ENCODE results near the gene NTRK2. TPM values are rescaled to one million over a fixed set of nuclear protein-coding genes. Genes with fewer than 3 reads are reported as not detected.

The NTRK2 gene
- total RNA-seq, 3 donors from 2014 or later, result 1.7 to 3.5 (median 2.5) TPM

DNA sequence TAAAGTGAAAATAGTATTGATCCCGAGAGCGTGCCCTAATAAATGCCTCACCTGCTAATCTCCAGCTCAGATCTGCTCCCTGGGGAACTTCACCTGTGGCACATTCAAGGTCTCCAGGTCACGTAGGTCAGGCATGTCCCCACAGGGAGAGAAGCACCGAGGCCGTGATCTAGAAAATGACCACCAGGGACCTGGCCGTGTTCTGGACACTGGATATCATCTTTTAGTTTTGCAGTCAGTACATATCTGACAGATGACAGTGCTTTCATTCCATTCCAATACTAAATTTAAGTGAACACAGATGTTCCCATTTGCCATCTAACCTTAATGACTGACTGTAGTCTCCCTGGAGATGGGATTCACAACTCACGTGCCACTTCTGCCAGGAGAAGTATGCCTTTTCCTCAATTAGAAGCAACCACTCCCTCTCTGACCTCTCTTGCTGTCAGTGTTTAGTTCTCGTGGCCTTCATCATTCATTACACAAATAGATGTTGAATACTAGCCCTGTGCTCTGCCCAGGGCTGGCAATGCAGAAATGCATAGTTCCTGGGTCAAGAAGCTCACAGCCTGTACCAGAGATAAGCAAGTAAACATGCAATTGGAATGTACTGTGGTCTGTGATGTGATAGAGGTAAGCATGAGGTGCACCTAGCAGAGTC lies 276.5 kb downstream of the NTRK2 start:
- TF ChIP-seq, protein P1, sequence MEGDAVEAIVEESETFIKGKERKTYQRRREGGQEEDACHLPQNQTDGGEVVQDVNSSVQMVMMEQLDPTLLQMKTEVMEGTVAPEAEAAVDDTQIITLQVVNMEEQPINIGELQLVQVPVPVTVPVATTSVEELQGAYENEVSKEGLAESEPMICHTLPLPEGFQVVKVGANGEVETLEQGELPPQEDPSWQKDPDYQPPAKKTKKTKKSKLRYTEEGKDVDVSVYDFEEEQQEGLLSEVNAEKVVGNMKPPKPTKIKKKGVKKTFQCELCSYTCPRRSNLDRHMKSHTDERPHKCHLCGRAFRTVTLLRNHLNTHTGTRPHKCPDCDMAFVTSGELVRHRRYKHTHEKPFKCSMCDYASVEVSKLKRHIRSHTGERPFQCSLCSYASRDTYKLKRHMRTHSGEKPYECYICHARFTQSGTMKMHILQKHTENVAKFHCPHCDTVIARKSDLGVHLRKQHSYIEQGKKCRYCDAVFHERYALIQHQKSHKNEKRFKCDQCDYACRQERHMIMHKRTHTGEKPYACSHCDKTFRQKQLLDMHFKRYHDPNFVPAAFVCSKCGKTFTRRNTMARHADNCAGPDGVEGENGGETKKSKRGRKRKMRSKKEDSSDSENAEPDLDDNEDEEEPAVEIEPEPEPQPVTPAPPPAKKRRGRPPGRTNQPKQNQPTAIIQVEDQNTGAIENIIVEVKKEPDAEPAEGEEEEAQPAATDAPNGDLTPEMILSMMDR (IDR thresholded peaks at IDR 0.05), result no peak
- H3K4me3 ChIP-seq, result no peak overlapping the region
- H3K36me3 ChIP-seq (ENCODE audit: low read depth), result no peaks in the 10 kb centered on the region
- intact Hi-C loops (cut with DNase I, micrococcal nuclease), result no loop called here
- ATAC-seq (peak; percentile 52), DNase-seq (no peak)
- H3K4me1 ChIP-seq (ENCODE audit: low read depth), result peaks cover 10% of the 10 kb centered on the region
- no peaks in the 10 kb centered on the region for H3K9me3 ChIP-seq

GRCh38 chr9:84947412-84947972 lies 278.0 kb downstream of the NTRK2 start:
- peaks cover 17% of the 10 kb centered on the region for H3K4me1 ChIP-seq (ENCODE audit: low read depth)
- ATAC-seq (peak; percentile 85), DNase-seq (peak in 1 of 3 donors; percentile 41)
- no peaks in the 10 kb centered on the region for H3K9me3 ChIP-seq
- H3K4me3 ChIP-seq, result no peak overlapping the region
- no peaks in the 10 kb centered on the region for H3K36me3 ChIP-seq (ENCODE audit: low read depth)
- intact Hi-C loops (cut with DNase I, micrococcal nuclease), result no loop called here
- TF ChIP-seq, protein P1 (IDR thresholded peaks at IDR 0.05), result no peak

- peaks cover 17% of the 10 kb centered on the region for H3K4me1 ChIP-seq (ENCODE audit: low read depth)
- intact Hi-C loops (cut with DNase I, micrococcal nuclease), result no loop called here
- TF ChIP-seq, protein P1 (IDR thresholded peaks at IDR 0.05), result no peak
- H3K9me3 ChIP-seq, result no peaks in the 10 kb centered on the region
- DNase-seq (no peak), ATAC-seq (no peak)
- H3K36me3 ChIP-seq (ENCODE audit: low read depth), result no peaks in the 10 kb centered on the region
- no peak overlapping the region for H3K4me3 ChIP-seq
Observed at GRCh38 chr9:84949258-84949657, 279.7 kb downstream of the NTRK2 start.

DNA sequence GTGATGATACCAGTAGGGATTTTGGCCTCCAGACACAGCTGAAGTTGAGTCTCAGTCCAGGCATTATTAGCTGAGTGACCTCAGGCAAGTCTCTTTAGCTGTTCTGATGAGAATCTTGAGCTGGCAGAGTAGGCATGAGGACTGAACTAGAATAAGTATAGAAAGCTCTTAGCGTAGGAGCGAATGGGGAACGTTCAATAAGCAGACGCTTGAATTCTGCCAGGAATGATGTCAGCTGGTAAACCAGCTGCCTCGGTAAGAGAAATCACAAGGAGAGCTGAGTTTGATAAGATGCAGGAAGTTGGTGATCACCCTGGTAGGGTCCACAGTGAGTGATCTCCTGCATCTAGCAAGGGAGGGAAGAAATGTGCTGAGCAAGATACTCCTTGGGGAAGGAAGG lies 280.4 kb downstream of the NTRK2 start:
- no peak for DNase-seq
- H3K36me3 ChIP-seq (ENCODE audit: low read depth), result no peaks in the 10 kb centered on the region
- peaks cover 17% of the 10 kb centered on the region for H3K4me1 ChIP-seq (ENCODE audit: low read depth)
- no peak overlapping the region for H3K4me3 ChIP-seq
- TF ChIP-seq, protein P1 (IDR thresholded peaks at IDR 0.05), result no peak
- intact Hi-C loops (cut with DNase I, micrococcal nuclease), result loop anchor here (10.0 kb wide), 1 partner anchor 255 kb away; no protein-coding TSS in a partner anchor
- H3K9me3 ChIP-seq, result no peaks in the 10 kb centered on the region
- no peak for ATAC-seq

DNA sequence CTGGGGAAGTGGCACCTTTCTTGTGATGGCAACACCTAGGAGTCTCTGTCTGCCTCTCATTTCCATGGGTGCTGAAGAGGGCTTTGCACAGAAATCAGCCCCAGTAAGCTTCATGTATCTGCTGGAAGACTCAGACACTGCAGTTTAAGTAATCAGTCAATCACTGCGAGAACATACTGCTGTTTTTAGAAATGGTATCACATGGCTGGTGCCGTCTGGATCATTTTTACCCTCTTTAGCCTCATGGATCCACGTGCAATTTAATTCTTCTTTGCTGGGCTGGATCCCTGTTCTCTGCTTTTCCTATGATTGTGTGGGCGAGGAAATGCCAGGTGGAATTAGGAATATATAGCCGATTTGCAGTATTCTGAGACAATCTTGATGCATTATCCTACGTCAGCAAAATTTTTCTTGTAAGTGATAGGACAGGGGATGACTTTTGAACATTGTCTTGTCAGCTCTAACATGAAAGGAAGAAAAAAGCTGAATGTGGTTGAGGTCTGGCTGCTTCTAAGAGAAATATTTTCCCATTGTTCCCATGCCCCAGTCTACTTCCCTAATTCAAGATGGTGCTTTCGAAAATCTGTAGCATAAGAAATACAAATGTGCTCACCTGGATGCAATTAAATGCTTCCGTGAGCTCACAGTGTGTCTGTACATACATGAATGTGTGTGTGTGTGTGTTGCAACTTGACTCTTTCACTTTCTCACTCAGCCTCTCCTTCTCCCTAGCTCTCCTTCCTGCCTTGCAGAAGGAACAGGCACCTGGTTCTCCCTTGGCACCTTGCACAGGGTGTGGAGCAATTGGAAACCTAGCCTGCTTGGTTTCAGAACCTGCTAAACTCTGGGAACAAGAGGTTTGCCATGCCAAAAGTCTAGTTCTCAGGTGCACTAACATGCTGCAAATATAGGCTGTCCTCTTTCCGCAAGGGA lies 281.6 kb downstream of the NTRK2 start:
- Histone ChIP-seq H3K4me1 (ENCODE audit: low read depth) (peaks cover 15% of the 10 kb centered on the region), H3K4me3 (no peak overlapping the region), H3K9me3 (no peaks in the 10 kb centered on the region), H3K36me3 (ENCODE audit: low read depth) (no peaks in the 10 kb centered on the region)
- peak; percentile 70 for ATAC-seq
- intact Hi-C loops (cut with DNase I, micrococcal nuclease), result loop anchor here (10.0 kb wide), 1 partner anchor 256 kb away; no protein-coding TSS in a partner anchor
- TF ChIP-seq, protein P1 (IDR thresholded peaks at IDR 0.05), result no peak
- DNase-seq, result peak in 1 of 3 donors; percentile 41

Measured in mucosa of descending colon (tissue), 3 donors.